ENCODE results near the gene ENOX1.
"Not testable (repeated sequence)": the region's sequence is repeated elsewhere in the genome, so short reads cannot be mapped to it uniquely, and the experiment has no call there.

Gene ENOX1

GRCh38 chr13:43786766-43787517, at the start of gene ENOX1:
Gene ENOX1, minus strand, starts transcription at chr13:43786972.
- peak; percentile 45 for DNase-seq

DNA sequence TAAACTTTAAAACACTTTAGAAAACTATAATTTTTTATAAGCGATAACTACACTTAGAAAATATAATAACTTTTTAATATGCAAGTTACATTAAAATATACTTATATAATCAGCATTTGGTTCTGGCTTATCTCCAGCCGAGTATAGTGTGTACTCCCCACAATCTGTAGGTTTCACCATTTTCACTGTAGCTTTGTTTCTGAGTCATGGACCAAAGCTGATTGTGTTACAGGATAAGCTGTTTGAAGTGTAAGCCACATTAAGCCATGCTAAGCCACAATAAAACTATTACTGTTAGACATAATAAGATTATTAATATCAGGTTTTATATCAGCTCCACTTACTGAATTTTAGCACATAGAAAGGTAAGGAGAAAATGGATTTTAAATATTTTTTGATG, 48.9 kb upstream of the ENOX1 start:
- no peak for DNase-seq

DNA sequence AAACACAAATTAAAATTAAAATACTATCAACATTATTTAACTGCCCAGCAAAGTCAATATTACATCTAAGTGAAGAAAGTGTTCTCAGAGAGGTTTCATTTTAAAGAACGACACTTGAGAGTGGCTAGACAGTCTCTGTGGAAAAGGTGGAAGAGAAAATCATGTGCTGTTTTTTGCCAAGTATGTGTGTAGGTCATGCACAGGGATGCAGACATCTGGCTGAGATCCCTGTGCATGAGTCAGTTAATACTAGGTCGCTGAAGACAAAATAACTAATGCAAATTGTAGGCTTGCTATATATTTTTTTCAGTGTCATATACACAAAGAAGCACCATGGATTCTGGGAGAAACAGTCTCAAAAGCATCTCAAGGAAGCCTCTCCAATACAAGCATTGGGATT, 44.3 kb upstream of the ENOX1 start:
- no peak for DNase-seq

GRCh38 chr13:43830497-43830881, 43.7 kb upstream of the ENOX1 start:
- DNase-seq: no peak

DNA sequence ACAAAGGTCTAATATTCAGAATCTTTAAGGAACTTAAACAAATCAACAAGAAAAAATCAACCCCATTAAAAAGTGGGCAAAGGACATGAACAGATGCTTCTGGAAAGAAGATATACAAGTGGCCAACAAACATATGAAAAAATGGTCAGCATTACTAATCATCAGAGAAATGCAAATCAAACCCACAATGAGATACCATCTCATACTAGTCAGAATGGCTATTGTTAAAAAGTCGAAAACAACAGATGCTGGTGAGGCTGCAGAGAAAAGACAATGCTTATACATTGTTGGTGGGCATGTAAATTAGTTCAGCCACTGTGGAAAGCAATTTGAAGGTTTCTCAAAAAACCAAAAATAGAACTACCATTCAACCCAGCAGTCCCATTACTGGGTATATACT, 37.9 kb upstream of the ENOX1 start:
- not testable (repeated sequence) for DNase-seq

- DNase-seq: no peak
Observed at GRCh38 chr13:43822969-43823368, 36.2 kb upstream of the ENOX1 start.

DNA sequence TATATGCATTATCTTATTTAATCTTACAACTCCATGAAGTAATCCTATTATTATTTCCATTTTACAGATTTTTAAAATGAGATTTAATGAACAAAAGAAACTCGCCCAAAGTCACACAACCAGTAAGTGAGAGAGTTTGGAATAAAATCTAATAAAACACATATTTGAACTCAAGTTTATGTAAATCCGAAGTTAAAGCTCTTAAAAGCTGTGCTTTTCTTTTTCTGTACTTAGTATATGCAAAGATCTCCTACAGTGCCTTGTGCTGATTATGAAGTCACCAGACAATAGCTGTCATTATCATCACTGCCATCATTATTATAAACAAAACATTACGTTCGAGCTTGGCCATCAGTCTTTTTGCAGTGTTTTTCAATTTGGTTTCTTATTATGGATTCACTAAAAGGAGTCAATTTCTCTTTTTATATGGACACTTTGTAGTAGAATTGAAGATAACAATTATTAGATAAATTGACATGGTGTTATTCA, 29.7 kb upstream of the ENOX1 start:
- no peak for DNase-seq

DNA sequence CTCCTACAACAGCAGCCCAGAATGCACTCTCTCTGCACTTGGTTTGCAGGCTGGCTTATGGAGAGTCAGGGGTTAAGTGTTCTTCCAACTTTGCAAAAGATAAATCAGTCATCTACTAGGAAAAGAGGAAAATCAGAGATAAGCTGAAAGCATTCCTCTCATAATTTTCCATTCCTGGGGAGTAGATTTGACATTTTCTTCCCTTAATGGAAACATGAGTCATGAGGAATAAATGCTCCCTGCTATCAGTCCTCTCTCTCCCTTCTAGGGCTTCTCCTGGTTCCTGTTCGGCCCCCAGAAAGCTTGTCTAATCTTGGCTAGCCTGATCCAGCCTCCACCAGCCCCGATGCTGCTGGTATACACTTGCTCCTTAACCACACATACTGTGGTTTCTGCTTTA, 28.4 kb upstream of the ENOX1 start:
- DNase-seq: no peak

- DNase-seq: no peak
Observed at GRCh38 chr13:43808676-43809075, 21.9 kb upstream of the ENOX1 start.

GRCh38 chr13:43805681-43806128, 18.9 kb upstream of the ENOX1 start:
- no peak for DNase-seq

GRCh38 chr13:43805071-43805468, 18.3 kb upstream of the ENOX1 start:
- no peak for DNase-seq

- DNase-seq: peak; percentile 64
Observed at GRCh38 chr13:43804461-43805070, 17.8 kb upstream of the ENOX1 start.

DNA sequence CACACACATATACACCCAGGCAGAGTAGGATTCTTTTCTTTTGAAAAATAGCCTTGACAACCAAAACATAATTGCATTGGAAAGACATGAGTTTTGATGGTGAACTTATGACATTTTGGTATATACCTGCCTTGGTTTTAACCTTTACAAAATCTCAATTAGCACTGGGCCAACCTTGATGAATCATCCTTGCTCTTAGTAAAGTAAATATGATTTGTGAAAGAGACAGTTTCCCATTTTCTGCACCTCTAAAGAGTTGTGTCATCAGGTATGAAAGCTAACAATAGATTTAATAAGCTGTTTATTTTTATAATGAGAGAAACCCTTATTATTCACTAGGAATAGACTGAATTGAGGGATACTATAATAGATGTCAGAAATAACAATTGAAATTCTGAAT, 15.7 kb upstream of the ENOX1 start:
- no peak for DNase-seq

- no peak for DNase-seq
Observed at GRCh38 chr13:43800828-43801227, 14.1 kb upstream of the ENOX1 start.

- DNase-seq: no peak
Observed at GRCh38 chr13:43799191-43799590, 12.4 kb upstream of the ENOX1 start.

DNA sequence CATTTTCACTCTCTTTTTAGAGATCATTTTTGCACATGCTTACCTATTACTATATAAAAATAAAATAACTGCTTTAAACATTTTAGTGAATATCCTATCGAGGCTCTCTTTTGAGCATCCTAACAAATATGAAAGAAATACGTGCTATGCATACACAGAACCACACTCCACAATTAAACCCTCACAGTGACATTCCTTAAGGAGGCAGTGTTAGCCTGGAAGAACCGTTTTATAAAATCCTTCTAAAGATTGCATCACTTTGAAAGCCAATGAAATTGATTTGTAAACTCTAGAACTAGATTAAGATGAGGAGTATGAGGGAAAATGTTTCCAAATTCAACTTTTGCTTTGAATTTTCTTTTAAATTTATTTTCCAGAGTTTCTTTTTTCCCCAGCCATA, 11.1 kb upstream of the ENOX1 start:
- no peak for DNase-seq

DNA sequence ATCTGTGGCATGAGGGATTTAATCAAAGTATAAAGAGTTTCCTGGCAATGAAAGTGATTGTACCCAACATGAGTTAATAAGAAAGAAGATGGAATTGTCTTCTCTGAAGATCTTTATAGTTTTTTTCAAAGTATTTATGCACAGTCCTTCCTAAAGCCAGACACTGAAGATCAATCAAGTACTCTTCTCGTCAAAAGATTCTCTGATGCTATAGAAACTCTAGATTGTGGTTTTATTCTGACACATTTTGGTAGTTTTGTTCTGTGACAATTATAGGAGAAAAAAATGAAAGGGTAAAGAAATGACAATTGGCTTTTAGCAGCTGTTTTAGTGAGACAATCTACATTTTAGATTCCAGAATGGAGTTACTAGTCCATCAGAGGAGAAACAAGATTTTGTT, 10.4 kb upstream of the ENOX1 start:
- DNase-seq: no peak

- DNase-seq: no peak
Observed at GRCh38 chr13:43794416-43794815, 7.6 kb upstream of the ENOX1 start.

DNA sequence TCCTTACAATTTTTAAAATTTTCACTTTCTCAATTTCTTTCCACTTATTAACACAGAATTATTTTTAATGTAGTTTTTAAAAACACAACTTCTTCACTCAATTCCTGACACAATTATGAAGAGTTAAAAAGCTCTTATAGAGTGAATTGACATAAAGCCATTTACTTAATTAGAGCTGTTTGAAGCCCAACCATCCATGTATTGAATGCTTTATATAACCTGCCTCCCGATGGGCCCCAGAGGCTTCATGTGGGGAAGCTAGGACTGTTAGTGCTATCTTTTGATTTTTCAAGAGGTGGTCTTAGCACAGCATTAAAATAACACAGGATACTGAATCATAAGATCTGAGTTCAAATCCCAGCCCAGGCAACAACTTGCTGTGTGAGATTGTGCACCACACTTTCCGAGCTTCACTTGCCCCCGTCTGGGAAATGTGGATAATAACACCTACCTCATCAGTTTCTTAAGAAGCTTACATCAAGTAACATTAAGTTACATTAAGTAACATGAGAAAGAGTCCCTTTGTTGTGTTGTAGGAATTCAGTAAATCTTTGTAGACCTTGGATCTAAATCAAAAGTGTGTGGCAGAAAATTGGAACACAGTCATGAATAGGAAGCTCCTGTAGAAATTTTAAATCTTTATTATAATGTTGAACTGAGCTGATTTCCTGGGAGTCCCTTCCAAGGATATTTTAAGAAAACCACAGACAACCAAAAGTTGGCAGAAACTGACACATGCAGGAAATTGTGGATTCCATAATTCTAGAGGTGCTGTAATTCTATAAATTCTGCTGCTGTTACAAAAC, 5.5 kb upstream of the ENOX1 start:
- DNase-seq: no peak

DNA sequence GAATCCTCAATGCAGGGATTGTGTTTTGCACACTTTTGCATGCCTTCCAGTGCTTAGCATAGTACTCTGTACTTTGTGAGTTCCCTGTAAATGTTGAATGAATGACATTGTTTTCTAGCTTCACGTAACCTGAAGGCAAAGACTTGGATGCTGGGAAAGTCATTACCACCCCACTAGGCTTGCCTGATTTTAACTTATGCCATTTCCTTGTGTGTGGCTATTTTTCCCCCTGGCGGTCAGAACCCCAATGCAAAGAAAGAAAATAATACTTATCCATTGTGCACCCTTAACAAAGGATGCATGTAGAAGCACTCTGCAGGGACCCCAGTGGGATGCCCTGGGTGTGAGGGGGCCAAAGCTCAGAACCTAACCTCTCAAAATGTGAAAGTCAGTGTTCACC, 1.2 kb upstream of the ENOX1 start:
- DNase-seq: no peak

DNA sequence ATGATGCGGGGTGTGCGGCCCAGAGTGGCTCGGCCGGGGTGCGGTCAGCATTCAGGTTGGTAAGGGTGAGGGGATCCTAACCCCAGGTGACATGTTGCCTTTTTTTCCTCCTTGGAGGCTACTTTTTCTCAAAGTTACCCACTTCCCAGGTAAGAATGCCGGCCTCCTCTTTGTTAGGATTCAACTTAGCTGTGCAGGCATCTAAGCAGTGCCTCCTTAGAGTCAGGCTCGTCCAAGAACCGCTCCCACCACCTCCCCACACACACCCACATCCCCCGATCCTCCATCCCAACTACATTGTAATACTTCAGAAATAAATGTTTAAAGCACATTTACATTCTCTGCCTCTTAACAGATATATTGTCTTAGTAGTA, 733 bp upstream of the ENOX1 start:
- DNase-seq: no peak

- peak; percentile 45 for DNase-seq
Observed at GRCh38 chr13:43786472-43786765, 353 bp downstream of the ENOX1 start.

- no peak for DNase-seq
Observed at GRCh38 chr13:43785650-43786471, 911 bp downstream of the ENOX1 start.
